Motor neuron (in vitro differentiated cells): ENCODE results near the gene INO80D. TPM values are rescaled to one million over a fixed set of nuclear protein-coding genes. Genes with fewer than 3 reads are reported as not detected.
"Not testable (repeated sequence)": the region's sequence is repeated elsewhere in the genome, so short reads cannot be mapped to it uniquely, and the experiment has no call there.

Experiments
- ATAC-seq, 8 experiments: fragments of 200-7000 bp; cut with Tn5 transposase; replicated peaks in 6 of 8; 2 replicates each; pipeline ENCODE4 v1.8.0; 2021; ENCODE audit warnings: mild to moderate bottlenecking in 8 of 8, moderate library complexity in 8 of 8
- H3K27ac ChIP-seq, 2 donors: fragments of 250-450 bp; sonication (Bioruptor Pico); 2 replicates each; pipeline ENCODE4 v1.9.0; 2021; ENCODE audit warnings: antibody characterized with exemption in 2 of 2, mild to moderate bottlenecking in 2 of 2, moderate library complexity in 1 of 2
- H3K4me1 ChIP-seq, 2 donors: fragments of 250-450 bp; sonication (Bioruptor Pico); replicated peaks in 1 of 2; 2 replicates each; pipeline ENCODE4 v1.6.1; 2021; ENCODE audit warnings: antibody characterized with exemption in 2 of 2, mild to moderate bottlenecking in 2 of 2, moderate library complexity in 1 of 2
- H3K4me3 ChIP-seq, 5 donors: fragments of 250-450 bp; sonication (Bioruptor Pico); 2 replicates each; pipeline ENCODE4 v1.9.0; 2021; ENCODE audit warnings: antibody characterized with exemption in 5 of 5, mild to moderate bottlenecking in 5 of 5, moderate library complexity in 4 of 5
- WGBS, 10 experiments: fragments of 450-650 bp; shearing (Covaris generic); methylation state at CpG; one replicate each; pipeline ENCODE4 v1.0.0; 2022; 5-methylcytosine and 5-hydroxymethylcytosine counted together
- in situ Hi-C, 9 experiments: fragments of 400-800 bp; cut with MboI; loops; one replicate each; pipeline ENCODE4 v1.15.0; 2021; ENCODE audit warnings: low sequenced_read_pairs in 9 of 9, low pct_unique_long_range_greater_than_20kb in 2 of 9; ENCODE audit not compliant: unreplicated experiment in 9 of 9
- total RNA-seq, 8 experiments: library from RNA; unstranded; fragments of 300-600 nt; gene quantifications; 2 replicates each; pipeline versions ENCODE4 v1.2.3 to v1.2.4, GENCODE V29; 2022

INO80D gene, protein sequence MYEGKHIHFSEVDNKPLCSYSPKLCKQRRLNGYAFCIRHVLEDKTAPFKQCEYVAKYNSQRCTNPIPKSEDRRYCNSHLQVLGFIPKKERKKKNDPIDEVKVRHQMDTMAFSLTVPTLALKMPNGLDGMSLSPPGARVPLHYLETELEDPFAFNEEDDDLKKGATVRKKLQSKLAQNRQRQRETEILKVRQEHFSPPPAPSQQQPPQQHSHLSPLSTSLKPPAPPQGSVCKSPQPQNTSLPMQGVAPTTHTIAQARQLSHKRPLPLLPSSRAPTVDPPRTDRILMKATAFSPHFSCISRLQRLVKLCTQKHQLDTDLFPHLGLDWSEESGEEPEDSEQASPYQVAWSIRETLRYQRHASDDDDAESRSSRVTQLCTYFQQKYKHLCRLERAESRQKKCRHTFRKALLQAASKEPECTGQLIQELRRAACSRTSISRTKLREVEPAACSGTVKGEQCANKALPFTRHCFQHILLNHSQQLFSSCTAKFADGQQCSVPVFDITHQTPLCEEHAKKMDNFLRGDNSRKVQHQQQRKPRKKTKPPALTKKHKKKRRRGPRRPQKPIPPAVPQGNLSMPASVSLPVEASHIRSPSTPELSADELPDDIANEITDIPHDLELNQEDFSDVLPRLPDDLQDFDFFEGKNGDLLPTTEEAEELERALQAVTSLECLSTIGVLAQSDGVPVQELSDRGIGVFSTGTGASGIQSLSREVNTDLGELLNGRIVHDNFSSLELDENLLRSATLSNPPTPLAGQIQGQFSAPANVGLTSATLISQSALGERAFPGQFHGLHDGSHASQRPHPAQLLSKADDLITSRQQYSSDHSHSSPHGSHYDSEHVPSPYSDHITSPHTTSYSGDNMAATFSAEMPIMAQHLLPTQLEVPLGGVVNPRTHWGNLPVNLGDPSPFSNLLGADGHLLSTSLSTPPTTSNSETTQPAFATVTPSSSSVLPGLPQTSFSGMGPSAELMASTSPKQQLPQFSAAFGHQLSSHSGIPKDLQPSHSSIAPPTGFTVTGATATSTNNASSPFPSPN
- 10 to 100 TPM in 4 of 8 experiments, 1 to 10 TPM in 4; 5.8 to 15.3 (median 10.7) TPM for total RNA-seq

GRCh38 chr2:206085742-206086445 lies at the start of gene INO80D:
Gene INO80D, minus strand, starts transcription at chr2:206086174. Its CDS starts 23,158 bp downstream, at chr2:206063016.
- in situ Hi-C loops, result no loop called here
- ATAC-seq, result peak; percentile 81 to 89 (median 84)
- Histone ChIP-seq H3K27ac (peak within 1 kb of the TSS; percentile 96 to 97), H3K4me1 (no peaks in the 10 kb centered on the region), H3K4me3 (peak within 1 kb of the TSS; percentile 54 to 78 (median 55))
- 0 to 7% (median 0%) methylated on average over 3 to 12 of the region's 39 CpGs; no CpG with 5 or more reads in 3 of the 10 experiments for WGBS, 10 experiments

GRCh38 chr2:206127656-206128055 lies 41.7 kb upstream of the INO80D start:
- Histone ChIP-seq H3K4me3 (no peak overlapping the region), H3K4me1 (no peaks in the 10 kb centered on the region), H3K27ac (no peak overlapping the region)
- in situ Hi-C loops, result no loop called here
- peak in 1 of 8 experiments; percentile 44 for ATAC-seq

DNA sequence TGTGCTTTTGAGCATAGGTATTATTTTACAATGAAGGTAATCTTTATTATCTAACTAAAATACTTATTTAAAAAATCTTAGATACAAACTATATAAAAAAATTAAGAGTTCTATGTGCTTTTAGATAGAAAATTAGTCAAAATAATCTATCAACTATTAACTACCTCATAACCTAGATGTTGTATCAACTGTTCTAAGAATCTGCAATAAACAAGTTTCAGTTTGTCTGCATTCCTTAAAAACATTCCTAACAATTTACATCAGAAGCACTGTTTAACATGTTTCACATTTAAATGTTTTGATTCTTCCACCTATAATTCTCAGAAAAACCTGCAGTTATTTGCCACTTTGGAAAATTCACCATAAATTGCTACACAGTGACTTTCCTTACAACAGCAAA lies 39.9 kb upstream of the INO80D start:
- H3K4me3 ChIP-seq, result no peak overlapping the region
- no peaks in the 10 kb centered on the region for H3K4me1 ChIP-seq
- ATAC-seq, result no peak
- H3K27ac ChIP-seq, result no peak overlapping the region
- in situ Hi-C loops, result no loop called here

DNA sequence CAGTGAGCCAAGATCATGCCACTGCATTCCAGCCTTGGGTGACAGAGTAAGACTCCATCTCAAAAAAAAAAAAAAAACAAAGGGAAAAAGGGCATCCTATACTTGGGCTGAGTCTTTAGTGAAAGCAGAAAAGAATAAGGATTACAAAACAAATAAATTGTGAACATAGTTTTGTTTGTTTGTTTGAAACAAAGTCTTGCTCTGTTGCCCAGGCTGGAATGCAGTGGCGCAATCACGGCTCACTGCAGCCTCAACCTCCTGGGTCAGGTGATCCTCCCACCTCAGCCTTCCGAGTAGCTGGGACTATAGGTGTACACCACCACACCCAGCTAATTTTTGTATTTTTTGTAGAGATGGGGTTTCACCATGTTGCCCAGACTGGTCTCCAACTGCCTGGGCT lies 36.6 kb upstream of the INO80D start:
- H3K27ac ChIP-seq, H3K4me3 ChIP-seq, ATAC-seq, in situ Hi-C loops, H3K4me1 ChIP-seq: not testable (repeated sequence)
- WGBS, 10 experiments, result 80 to 100% (median 100%) methylated on average over 1 to 3 of the region's 3 CpGs

- WGBS, 10 experiments, result 99 to 100% (median 100%) methylated on average over 1 to 12 of the region's 21 CpGs; no CpG with 5 or more reads in 5 of the 10 experiments
- no peak for ATAC-seq
- no peak overlapping the region for H3K4me3 ChIP-seq
- in situ Hi-C loops, result no loop called here
- no peak overlapping the region for H3K27ac ChIP-seq
- H3K4me1 ChIP-seq, result no peaks in the 10 kb centered on the region
These were observed 30.3 kb upstream of the INO80D start for GRCh38 chr2:206116278-206116677.

DNA sequence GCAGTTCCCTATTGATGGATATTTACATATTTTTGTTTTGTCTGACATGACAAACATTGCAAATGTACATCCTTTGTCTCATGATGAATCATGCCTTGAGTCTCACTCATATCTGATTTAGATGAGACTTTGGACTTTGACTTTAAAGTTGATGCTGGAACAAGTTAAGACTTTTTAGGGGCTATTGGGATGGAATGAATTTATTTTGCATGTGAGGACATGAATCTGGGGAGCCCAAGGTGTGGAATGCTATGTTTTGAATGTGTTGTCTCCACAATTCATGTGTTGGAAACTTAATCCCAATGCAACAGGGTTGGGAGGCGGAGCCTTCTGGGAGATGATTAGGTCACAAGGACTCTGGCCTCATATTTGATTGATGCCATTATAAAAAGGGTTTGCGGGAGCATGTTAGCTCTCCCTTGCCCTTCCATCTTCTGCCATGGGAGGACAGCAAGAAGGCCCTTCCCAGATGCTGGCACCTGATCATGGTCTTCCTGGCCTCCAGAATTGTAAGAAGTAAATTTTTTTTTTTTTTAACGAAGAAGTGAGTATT lies 29.1 kb upstream of the INO80D start:
- no peak for ATAC-seq

GRCh38 chr2:206112846-206113547 lies 27.0 kb upstream of the INO80D start:
- peak in 4 of 8 experiments; percentile 23 to 88 (median 59) for ATAC-seq
- WGBS, 10 experiments, result 43 to 97% (median 90%) methylated on average over 1 to 7 of the region's 7 CpGs; no CpG with 5 or more reads in 3 of the 10 experiments
- in situ Hi-C loops, result no loop called here
- Histone ChIP-seq H3K4me1 (no peaks in the 10 kb centered on the region), H3K4me3 (no peak overlapping the region), H3K27ac (no peak overlapping the region)

More for the DNA sequence above, 29.1 kb upstream of the INO80D start:
- Histone ChIP-seq H3K4me3 (no peak overlapping the region), H3K4me1 (no peaks in the 10 kb centered on the region), H3K27ac (no peak overlapping the region)
- 83 to 100% (median 100%) methylated on average over 1 to 3 of the region's 3 CpGs for WGBS, 10 experiments
- in situ Hi-C loops, result no loop called here

GRCh38 chr2:206112108-206112507 lies 26.1 kb upstream of the INO80D start:
- WGBS, 10 experiments, result 67 to 100% (median 100%) methylated on average over 1 to 3 of the region's 3 CpGs; no CpG with 5 or more reads in 1 of the 10 experiments
- no peak for ATAC-seq
- in situ Hi-C loops, result no loop called here

DNA sequence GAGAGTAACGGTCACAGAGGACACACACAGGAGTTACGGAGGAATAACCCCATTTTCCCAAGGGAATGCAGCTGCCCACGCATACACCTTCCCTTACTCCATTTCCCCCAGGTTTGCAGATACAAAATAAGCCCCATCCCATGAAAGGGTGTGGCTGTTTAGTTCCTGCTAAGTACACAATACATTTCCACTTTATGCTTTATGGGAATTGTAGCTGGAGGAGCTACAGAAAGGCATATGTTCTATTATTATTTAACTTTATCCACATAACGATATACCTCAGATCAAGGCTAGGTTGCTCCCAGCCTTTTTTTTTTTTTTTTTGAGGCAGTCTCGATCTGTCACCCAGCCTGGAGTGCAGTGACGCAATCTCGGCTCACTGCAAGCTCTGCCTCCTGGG lies 22.7 kb upstream of the INO80D start:
- WGBS, 10 experiments, result 73 to 100% (median 86%) methylated on average over 1 to 5 of the region's 7 CpGs
- H3K4me3 ChIP-seq, result no peak overlapping the region
- H3K4me1 ChIP-seq, result no peaks in the 10 kb centered on the region
- ATAC-seq, result peak in 1 of 8 experiments; percentile 67
- in situ Hi-C loops, result no loop called here
- H3K27ac ChIP-seq, result no peak overlapping the region

More at GRCh38 chr2:206112108-206112507, 26.1 kb upstream of the INO80D start:
- no peak overlapping the region for H3K27ac ChIP-seq
- no peaks in the 10 kb centered on the region for H3K4me1 ChIP-seq
- no peak overlapping the region for H3K4me3 ChIP-seq

- H3K27ac ChIP-seq, result no peak overlapping the region
- 58 to 100% (median 100%) methylated on average over 1 to 4 of the region's 5 CpGs; no CpG with 5 or more reads in 5 of the 10 experiments for WGBS, 10 experiments
- H3K4me3 ChIP-seq, result no peak overlapping the region
- no peak for ATAC-seq
- in situ Hi-C loops, result no loop called here
- no peaks in the 10 kb centered on the region for H3K4me1 ChIP-seq
These were observed 19.6 kb upstream of the INO80D start for GRCh38 chr2:206105541-206105940.

GRCh38 chr2:206105038-206105437 lies 19.1 kb upstream of the INO80D start:
- in situ Hi-C loops, result no loop called here
- no peak overlapping the region for H3K27ac ChIP-seq
- WGBS, 10 experiments, result 20 to 100% (median 85%) methylated on average over 1 to 4 of the region's 4 CpGs

GRCh38 chr2:206098872-206099271 lies 12.9 kb upstream of the INO80D start:
- H3K4me1 ChIP-seq, result peaks cover 0 to 12% of the 10 kb centered on the region in 2 donors
- H3K27ac ChIP-seq, ATAC-seq, in situ Hi-C loops, H3K4me3 ChIP-seq: not testable (repeated sequence)
- 83 to 100% (median 96%) methylated on average over 1 to 15 of the region's 19 CpGs; no CpG with 5 or more reads in 1 of the 10 experiments for WGBS, 10 experiments

More at GRCh38 chr2:206105038-206105437, 19.1 kb upstream of the INO80D start:
- no peaks in the 10 kb centered on the region for H3K4me1 ChIP-seq
- H3K4me3 ChIP-seq, result no peak overlapping the region
- ATAC-seq, result no peak
